Measurements from ENCODE around the gene MIEF2. TPM values are rescaled to one million over a fixed set of nuclear protein-coding genes. Genes with fewer than 3 reads are reported as not detected.

Gene MIEF2
- polyA plus RNA-seq, 1 of the 3 experiments (the other 2 are of a cell fraction), result 12.7 TPM

DNA sequence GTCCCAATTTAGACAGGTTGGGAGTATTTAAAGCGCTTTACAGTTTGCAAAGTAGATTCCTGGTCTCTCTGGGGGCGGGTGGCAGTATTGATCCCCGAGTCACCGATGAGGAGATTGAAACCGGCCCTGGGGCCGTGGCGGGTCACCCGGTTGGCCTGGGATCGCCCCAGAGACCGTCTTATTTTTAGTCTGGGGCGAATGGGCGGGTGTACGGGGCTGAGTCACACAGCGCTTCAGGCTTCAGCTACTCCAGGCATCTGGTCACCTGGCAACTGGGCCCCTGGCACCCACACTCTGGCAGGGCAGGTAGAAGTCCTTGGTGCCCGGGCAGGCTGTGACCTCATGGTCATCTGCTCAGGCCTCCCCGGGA lies 669 bp downstream of the MIEF2 start:
- POLR2A ChIA-PET, result no interaction called here
- TF ChIP-seq, protein P1, sequence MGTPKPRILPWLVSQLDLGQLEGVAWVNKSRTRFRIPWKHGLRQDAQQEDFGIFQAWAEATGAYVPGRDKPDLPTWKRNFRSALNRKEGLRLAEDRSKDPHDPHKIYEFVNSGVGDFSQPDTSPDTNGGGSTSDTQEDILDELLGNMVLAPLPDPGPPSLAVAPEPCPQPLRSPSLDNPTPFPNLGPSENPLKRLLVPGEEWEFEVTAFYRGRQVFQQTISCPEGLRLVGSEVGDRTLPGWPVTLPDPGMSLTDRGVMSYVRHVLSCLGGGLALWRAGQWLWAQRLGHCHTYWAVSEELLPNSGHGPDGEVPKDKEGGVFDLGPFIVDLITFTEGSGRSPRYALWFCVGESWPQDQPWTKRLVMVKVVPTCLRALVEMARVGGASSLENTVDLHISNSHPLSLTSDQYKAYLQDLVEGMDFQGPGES (IDR thresholded peaks at IDR 0.05; ENCODE audit: low read depth, low read length), result no peak
- no peak for TF ChIP-seq GABPA (IDR thresholded peaks at IDR 0.05; ENCODE audit: low read depth)
- TF ChIP-seq SIN3A (IDR thresholded peaks at IDR 0.05; ENCODE audit: borderline replicate concordance, low read depth, low read length), result 0 out of 2 replicates have a peak, but pooled peaks have one; percentile 5
- TF ChIP-seq NFIC (IDR thresholded peaks at IDR 0.05; ENCODE audit: borderline replicate concordance), result no peak
- TF ChIP-seq FOXM1 (IDR thresholded peaks at IDR 0.05; ENCODE audit: low read depth), result no peak
- TF ChIP-seq YY1 (IDR thresholded peaks at IDR 0.05; ENCODE audit: low read depth), result no peak
- TF ChIP-seq, protein P2, sequence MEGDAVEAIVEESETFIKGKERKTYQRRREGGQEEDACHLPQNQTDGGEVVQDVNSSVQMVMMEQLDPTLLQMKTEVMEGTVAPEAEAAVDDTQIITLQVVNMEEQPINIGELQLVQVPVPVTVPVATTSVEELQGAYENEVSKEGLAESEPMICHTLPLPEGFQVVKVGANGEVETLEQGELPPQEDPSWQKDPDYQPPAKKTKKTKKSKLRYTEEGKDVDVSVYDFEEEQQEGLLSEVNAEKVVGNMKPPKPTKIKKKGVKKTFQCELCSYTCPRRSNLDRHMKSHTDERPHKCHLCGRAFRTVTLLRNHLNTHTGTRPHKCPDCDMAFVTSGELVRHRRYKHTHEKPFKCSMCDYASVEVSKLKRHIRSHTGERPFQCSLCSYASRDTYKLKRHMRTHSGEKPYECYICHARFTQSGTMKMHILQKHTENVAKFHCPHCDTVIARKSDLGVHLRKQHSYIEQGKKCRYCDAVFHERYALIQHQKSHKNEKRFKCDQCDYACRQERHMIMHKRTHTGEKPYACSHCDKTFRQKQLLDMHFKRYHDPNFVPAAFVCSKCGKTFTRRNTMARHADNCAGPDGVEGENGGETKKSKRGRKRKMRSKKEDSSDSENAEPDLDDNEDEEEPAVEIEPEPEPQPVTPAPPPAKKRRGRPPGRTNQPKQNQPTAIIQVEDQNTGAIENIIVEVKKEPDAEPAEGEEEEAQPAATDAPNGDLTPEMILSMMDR (IDR thresholded peaks at IDR 0.05), result no peak
- TF ChIP-seq POLR2AphosphoS5 (IDR thresholded peaks at IDR 0.05; ENCODE audit: low read depth, low read length), result no peak
- TF ChIP-seq, protein P3, sequence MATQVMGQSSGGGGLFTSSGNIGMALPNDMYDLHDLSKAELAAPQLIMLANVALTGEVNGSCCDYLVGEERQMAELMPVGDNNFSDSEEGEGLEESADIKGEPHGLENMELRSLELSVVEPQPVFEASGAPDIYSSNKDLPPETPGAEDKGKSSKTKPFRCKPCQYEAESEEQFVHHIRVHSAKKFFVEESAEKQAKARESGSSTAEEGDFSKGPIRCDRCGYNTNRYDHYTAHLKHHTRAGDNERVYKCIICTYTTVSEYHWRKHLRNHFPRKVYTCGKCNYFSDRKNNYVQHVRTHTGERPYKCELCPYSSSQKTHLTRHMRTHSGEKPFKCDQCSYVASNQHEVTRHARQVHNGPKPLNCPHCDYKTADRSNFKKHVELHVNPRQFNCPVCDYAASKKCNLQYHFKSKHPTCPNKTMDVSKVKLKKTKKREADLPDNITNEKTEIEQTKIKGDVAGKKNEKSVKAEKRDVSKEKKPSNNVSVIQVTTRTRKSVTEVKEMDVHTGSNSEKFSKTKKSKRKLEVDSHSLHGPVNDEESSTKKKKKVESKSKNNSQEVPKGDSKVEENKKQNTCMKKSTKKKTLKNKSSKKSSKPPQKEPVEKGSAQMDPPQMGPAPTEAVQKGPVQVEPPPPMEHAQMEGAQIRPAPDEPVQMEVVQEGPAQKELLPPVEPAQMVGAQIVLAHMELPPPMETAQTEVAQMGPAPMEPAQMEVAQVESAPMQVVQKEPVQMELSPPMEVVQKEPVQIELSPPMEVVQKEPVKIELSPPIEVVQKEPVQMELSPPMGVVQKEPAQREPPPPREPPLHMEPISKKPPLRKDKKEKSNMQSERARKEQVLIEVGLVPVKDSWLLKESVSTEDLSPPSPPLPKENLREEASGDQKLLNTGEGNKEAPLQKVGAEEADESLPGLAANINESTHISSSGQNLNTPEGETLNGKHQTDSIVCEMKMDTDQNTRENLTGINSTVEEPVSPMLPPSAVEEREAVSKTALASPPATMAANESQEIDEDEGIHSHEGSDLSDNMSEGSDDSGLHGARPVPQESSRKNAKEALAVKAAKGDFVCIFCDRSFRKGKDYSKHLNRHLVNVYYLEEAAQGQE (IDR thresholded peaks at IDR 0.05; ENCODE audit: low read depth, low read length), result no peak
- no peak for TF ChIP-seq RAD21 (IDR thresholded peaks at IDR 0.05; ENCODE audit: low read length)
- 0 out of 2 replicates have a peak, but pooled peaks have one; percentile 25 for TF ChIP-seq RXRA (IDR thresholded peaks at IDR 0.05; ENCODE audit: borderline replicate concordance, low read depth)
- TF ChIP-seq GATA2 (CRISPR knock-in tag; IDR thresholded peaks at IDR 0.05), result no peak
- TF ChIP-seq, protein P4, sequence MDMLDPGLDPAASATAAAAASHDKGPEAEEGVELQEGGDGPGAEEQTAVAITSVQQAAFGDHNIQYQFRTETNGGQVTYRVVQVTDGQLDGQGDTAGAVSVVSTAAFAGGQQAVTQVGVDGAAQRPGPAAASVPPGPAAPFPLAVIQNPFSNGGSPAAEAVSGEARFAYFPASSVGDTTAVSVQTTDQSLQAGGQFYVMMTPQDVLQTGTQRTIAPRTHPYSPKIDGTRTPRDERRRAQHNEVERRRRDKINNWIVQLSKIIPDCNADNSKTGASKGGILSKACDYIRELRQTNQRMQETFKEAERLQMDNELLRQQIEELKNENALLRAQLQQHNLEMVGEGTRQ (IDR thresholded peaks at IDR 0.05; ENCODE audit: borderline replicate concordance, low read depth, low read length), result no peak
- TF ChIP-seq TEAD4 (IDR thresholded peaks at IDR 0.05; ENCODE audit: borderline replicate concordance, insufficient read depth), result no peak
- no peak for TF ChIP-seq NRF1 (IDR thresholded peaks at IDR 0.05; ENCODE audit: low read depth, low read length)
- TF ChIP-seq, protein P5, sequence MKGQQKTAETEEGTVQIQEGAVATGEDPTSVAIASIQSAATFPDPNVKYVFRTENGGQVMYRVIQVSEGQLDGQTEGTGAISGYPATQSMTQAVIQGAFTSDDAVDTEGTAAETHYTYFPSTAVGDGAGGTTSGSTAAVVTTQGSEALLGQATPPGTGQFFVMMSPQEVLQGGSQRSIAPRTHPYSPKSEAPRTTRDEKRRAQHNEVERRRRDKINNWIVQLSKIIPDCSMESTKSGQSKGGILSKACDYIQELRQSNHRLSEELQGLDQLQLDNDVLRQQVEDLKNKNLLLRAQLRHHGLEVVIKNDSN (IDR thresholded peaks at IDR 0.05; ENCODE audit: borderline replicate concordance, low read depth), result no peak
- TF ChIP-seq EZH2phosphoT487 (IDR thresholded peaks at IDR 0.05; ENCODE audit: borderline replicate concordance, low read depth), result no peak
- no peak for TF ChIP-seq MEF2A (IDR thresholded peaks at IDR 0.05; ENCODE audit: borderline replicate concordance, low read depth)
- TF ChIP-seq FOSL2 (IDR thresholded peaks at IDR 0.05; ENCODE audit: borderline replicate concordance, low read depth), result peak; percentile 25; the same call in 1 of the 2 replicates
- TF ChIP-seq JUND (IDR thresholded peaks at IDR 0.05), result no peak
- TF ChIP-seq SMC3 (IDR thresholded peaks at IDR 0.05; ENCODE audit: low read depth, low read length), result no peak
- no peak for TF ChIP-seq CHD2 (IDR thresholded peaks at IDR 0.05; ENCODE audit: low read length, partially characterized antibody)
- TF ChIP-seq, protein P6, sequence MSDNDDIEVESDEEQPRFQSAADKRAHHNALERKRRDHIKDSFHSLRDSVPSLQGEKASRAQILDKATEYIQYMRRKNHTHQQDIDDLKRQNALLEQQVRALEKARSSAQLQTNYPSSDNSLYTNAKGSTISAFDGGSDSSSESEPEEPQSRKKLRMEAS (IDR thresholded peaks at IDR 0.05; ENCODE audit: low read depth), result no peak
- TF ChIP-seq, protein P7, sequence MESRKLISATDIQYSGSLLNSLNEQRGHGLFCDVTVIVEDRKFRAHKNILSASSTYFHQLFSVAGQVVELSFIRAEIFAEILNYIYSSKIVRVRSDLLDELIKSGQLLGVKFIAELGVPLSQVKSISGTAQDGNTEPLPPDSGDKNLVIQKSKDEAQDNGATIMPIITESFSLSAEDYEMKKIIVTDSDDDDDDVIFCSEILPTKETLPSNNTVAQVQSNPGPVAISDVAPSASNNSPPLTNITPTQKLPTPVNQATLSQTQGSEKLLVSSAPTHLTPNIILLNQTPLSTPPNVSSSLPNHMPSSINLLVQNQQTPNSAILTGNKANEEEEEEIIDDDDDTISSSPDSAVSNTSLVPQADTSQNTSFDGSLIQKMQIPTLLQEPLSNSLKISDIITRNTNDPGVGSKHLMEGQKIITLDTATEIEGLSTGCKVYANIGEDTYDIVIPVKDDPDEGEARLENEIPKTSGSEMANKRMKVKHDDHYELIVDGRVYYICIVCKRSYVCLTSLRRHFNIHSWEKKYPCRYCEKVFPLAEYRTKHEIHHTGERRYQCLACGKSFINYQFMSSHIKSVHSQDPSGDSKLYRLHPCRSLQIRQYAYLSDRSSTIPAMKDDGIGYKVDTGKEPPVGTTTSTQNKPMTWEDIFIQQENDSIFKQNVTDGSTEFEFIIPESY (IDR thresholded peaks at IDR 0.05; ENCODE audit: borderline replicate concordance, low read depth), result no peak

More for the DNA sequence above, 669 bp downstream of the MIEF2 start:
- peak; percentile 60 for DNase-seq
- peaks cover 12% of the 10 kb centered on the region for H3F3A ChIP-seq (replicated peaks; ENCODE audit: insufficient read depth)
- no peaks in the 10 kb centered on the region for H3K27me3 ChIP-seq (ENCODE audit: insufficient read depth)
- H4K20me1 ChIP-seq (ENCODE audit: insufficient read depth), result peaks cover 16% of the 10 kb centered on the region
- peak overlapping the region; percentile 94 for H3K4me2 ChIP-seq
- peaks cover 49% of the 10 kb centered on the region for H3K79me2 ChIP-seq (ENCODE audit: insufficient read depth)
- CTCF ChIA-PET, result interaction anchor here (0.6 to 1.6 kb wide), 2 partner anchors 13 to 39 kb away, joined by 3 to 4 read pairs; no protein-coding TSS in a partner anchor
- no peaks in the 10 kb centered on the region for H3K9me3 ChIP-seq
- peak overlapping the region; percentile 91 to 98 for H3K4me3 ChIP-seq (ENCODE audit: low read depth in 2 of 2, low read length in 1 of 2)
- H3K9ac ChIP-seq, result peak overlapping the region; percentile 90
- H3K36me3 ChIP-seq (replicated peaks in 1 of 2; ENCODE audit: control insufficient read depth in 1 of 2, insufficient read depth in 2 of 2, low read length in 1 of 2), result peaks cover 0 to 31% of the 10 kb centered on the region in 2 experiments
- peak overlapping the region; percentile 94 for H2AFZ ChIP-seq (ENCODE audit: low read depth)
- H3K27ac ChIP-seq (ENCODE audit: low read depth in 2 of 2, low read length in 1 of 2), result peak overlapping the region; percentile 87 to 91
- no peaks in the 10 kb centered on the region for H3K9me2 ChIP-seq
- H3K4me1 ChIP-seq (ENCODE audit: control insufficient read depth in 1 of 2, insufficient read depth in 2 of 2, low read depth in 1 of 2, low read length in 1 of 2), result peaks cover 8 to 35% of the 10 kb centered on the region in 2 experiments; a peak in 2 of 4 replicates
- 14% methylated on average over 11 of the region's 16 CpGs for WGBS (ENCODE audit: low lambda C conversion rate)

Measured in SK-N-SH (cell line).